OCI-LY7 (cell line): ENCODE results near the gene IGFL4. TPM values are rescaled to one million over a fixed set of nuclear protein-coding genes. Genes with fewer than 3 reads are reported as not detected.

Experiments
- BruUV-seq: library from RNA; stranded (reverse); fragments of 400-500 nt; replicated peaks from 2 replicates; lab custom pipeline; 2021; lab: Mats Ljungman, UMichigan
- CTCF ChIA-PET: fragments of 300-600 bp; sonication (Branson Sonifier 250); formaldehyde crosslinking; loops from one replicate; lab custom pipeline; 2022; ENCODE audit warnings: antibody characterized with exemption; ENCODE audit not compliant: unreplicated experiment; lab: Charles Lee
- POLR2A ChIA-PET: fragments of 300-600 bp; sonication (Branson Sonifier 250); formaldehyde crosslinking; loops from one replicate; lab custom pipeline; 2022; ENCODE audit warnings: antibody characterized with exemption; lab: Charles Lee
- DNase-seq: peaks from one replicate; pipeline ENCODE4 v3.0.0-alpha.2; 2015; ENCODE audit warnings: low spot score
- H2AFZ ChIP-seq: fragments of 200-600 bp; sonication (generic), shearing (Covaris generic); 2 replicates; pipeline ENCODE4 v1.6.1; 2014; ENCODE audit warnings: mild to moderate bottlenecking, antibody characterized with exemption, low read length, moderate library complexity
- H3K27ac ChIP-seq: fragments of 200-600 bp; sonication (generic); 2 replicates; pipeline ENCODE4 v1.5.1; 2014; ENCODE audit warnings: mixed run types, low read depth, mild to moderate bottlenecking, moderate library complexity, low read length, inconsistent platforms; ENCODE audit not compliant: poor library complexity, severe bottlenecking
- H3K36me3 ChIP-seq: fragments of 200-600 bp; sonication (generic); 2 replicates; pipeline ENCODE4 v1.6.1; 2014; ENCODE audit warnings: mild to moderate bottlenecking, antibody characterized with exemption, low read length, moderate library complexity, mixed read lengths; ENCODE audit not compliant: insufficient read depth
- H3K4me1 ChIP-seq: fragments of 200-600 bp; sonication (generic); 2 replicates; pipeline ENCODE4 v1.5.1; 2014; ENCODE audit warnings: mild to moderate bottlenecking, low read length; ENCODE audit not compliant: insufficient read depth, poor library complexity, severe bottlenecking
- H3K4me2 ChIP-seq: fragments of 200-600 bp; sonication (generic); 2 replicates; pipeline ENCODE4 v1.6.1; 2014; ENCODE audit warnings: mild to moderate bottlenecking, low read length
- H3K4me3 ChIP-seq: fragments of 200-600 bp; sonication (generic); 2 replicates; pipeline ENCODE4 v1.5.1; 2014; ENCODE audit warnings: mild to moderate bottlenecking, low read depth, low read length; ENCODE audit not compliant: poor library complexity, severe bottlenecking
- H3K79me2 ChIP-seq: fragments of 200-600 bp; sonication (generic); 2 replicates; pipeline ENCODE4 v1.6.1; 2016; ENCODE audit warnings: low read depth, mild to moderate bottlenecking, low read length, moderate library complexity, mixed read lengths; ENCODE audit not compliant: insufficient read depth
- H3K9me2 ChIP-seq: fragments of 200-600 bp; sonication (generic); 2 replicates; pipeline ENCODE4 v1.6.1; 2016; ENCODE audit warnings: mild to moderate bottlenecking, low read length, mixed read lengths; ENCODE audit not compliant: insufficient read depth
- H3K9me3 ChIP-seq: fragments of 200-600 bp; sonication (generic); 2 replicates; pipeline ENCODE4 v1.6.1; 2014; ENCODE audit warnings: mild to moderate bottlenecking, mixed run types, low read length, mixed read lengths
- H4K20me1 ChIP-seq: fragments of 200-600 bp; sonication (generic); 2 replicates; pipeline ENCODE4 v1.6.1; 2014; ENCODE audit warnings: mild to moderate bottlenecking, antibody characterized with exemption, low read length, moderate library complexity, mixed read lengths; ENCODE audit not compliant: insufficient read depth
- CTCF ChIP-seq: fragments of 200-600 bp; sonication (generic); conservative IDR thresholded peaks from 2 replicates; pipeline ENCODE4 v1.5.1; 2014; ENCODE audit warnings: mild to moderate bottlenecking, antibody characterized with exemption, low read length, moderate library complexity, mixed read lengths
- EZH2phosphoT487 ChIP-seq: fragments of 200-600 bp; sonication (generic); IDR thresholded peaks from 2 replicates; pipeline ENCODE4 v1.6.1; 2018; ENCODE audit warnings: low read depth, borderline replicate concordance, mild to moderate bottlenecking, mixed run types, antibody characterized with exemption, low read length, moderate library complexity, mixed read lengths
- intact Hi-C: fragments of 100-400 bp; cut with micrococcal nuclease; formaldehyde crosslinking; loops from one replicate; pipeline ENCODE4 v1.10.0; 2022; ENCODE audit not compliant: unreplicated experiment
- total RNA-seq, 2 experiments: library from RNA; depleted of rRNA in 1 of 2; stranded (reverse); fragments of >200 nt in 1 of 2; shearing (Covaris generic) in 1 of 2; gene quantifications; 2 replicates each; pipeline ENCODE4 v1.2.3, GENCODE V29; 2014 to 2022

The IGFL4 gene
- total RNA-seq, 2 experiments from 2014 or later = not detected

GRCh38 chr19:46058778-46059177 is 18.0 kb upstream of the IGFL4 start:
- no TSS peak for BruUV-seq
- Histone ChIP-seq H3K4me3 (no peak overlapping the region), H3K79me2 (no peaks in the 10 kb centered on the region), H2AFZ (no peak overlapping the region), H4K20me1 (no peaks in the 10 kb centered on the region), H3K4me1 (no peaks in the 10 kb centered on the region), H3K9me3 (peaks cover 17% of the 10 kb centered on the region), H3K36me3 (no peaks in the 10 kb centered on the region), H3K9me2 (no peaks in the 10 kb centered on the region), H3K27ac (no peak overlapping the region), H3K4me2 (no peak overlapping the region)
- ChIA-PET POLR2A (no interaction called here), CTCF (no interaction called here)
- TF ChIP-seq EZH2phosphoT487 (no peak), CTCF (no peak)
- no peak for DNase-seq
- intact Hi-C loops = no loop called here

- no peak for DNase-seq
- ChIA-PET CTCF (no interaction called here), POLR2A (no interaction called here)
- peaks cover 17% of the 10 kb centered on the region for H3K9me3 ChIP-seq
- no peaks in the 10 kb centered on the region for H3K9me2 ChIP-seq
- no TSS peak for BruUV-seq
- no peak overlapping the region for H3K4me2 ChIP-seq
- H4K20me1 ChIP-seq = no peaks in the 10 kb centered on the region
- intact Hi-C loops = no loop called here
- no peak overlapping the region for H3K27ac ChIP-seq
- no peaks in the 10 kb centered on the region for H3K4me1 ChIP-seq
- no peaks in the 10 kb centered on the region for H3K36me3 ChIP-seq
- TF ChIP-seq EZH2phosphoT487 (no peak), CTCF (no peak)
- no peaks in the 10 kb centered on the region for H3K79me2 ChIP-seq
- H3K4me3 ChIP-seq = no peak overlapping the region
- no peak overlapping the region for H2AFZ ChIP-seq
Measured at GRCh38 chr19:46056536-46056935, 15.7 kb upstream of the IGFL4 start.

- Histone ChIP-seq H3K79me2 (no peaks in the 10 kb centered on the region), H3K4me2 (no peak overlapping the region), H2AFZ (no peak overlapping the region), H3K36me3 (no peaks in the 10 kb centered on the region), H3K4me1 (no peaks in the 10 kb centered on the region), H3K9me2 (no peaks in the 10 kb centered on the region), H4K20me1 (no peaks in the 10 kb centered on the region), H3K27ac (no peak overlapping the region), H3K9me3 (no peaks in the 10 kb centered on the region), H3K4me3 (no peak overlapping the region)
- POLR2A ChIA-PET = interaction anchor here (0.7 kb wide), 1 partner anchor 1171 kb away, joined by 3 read pairs; no protein-coding TSS in a partner anchor
- intact Hi-C loops = no loop called here
- TF ChIP-seq EZH2phosphoT487 (no peak), CTCF (no peak)
- CTCF ChIA-PET = no interaction called here
- DNase-seq = no peak
- BruUV-seq = no TSS peak
Measured at GRCh38 chr19:46052896-46053295, 12.1 kb upstream of the IGFL4 start.
